A549 (cell line): ENCODE results near the gene IFT88. TPM values are rescaled to one million over a fixed set of nuclear protein-coding genes. Genes with fewer than 3 reads are reported as not detected.

Experiments
- ATAC-seq, 2 experiments: fragments of 200-7000 bp in 1 of 2; fragments of >200 bp in 1 of 2; cut with Nextera tagmentation in 1 of 2; cut with Tn5 transposase in 1 of 2; 3 replicates each; pipeline versions ENCODE4 v1.8.0 to v1.9.1; 2018 to 2020; ENCODE audit warnings: mild to moderate bottlenecking in 1 of 2, moderate library complexity in 1 of 2
- CTCF ChIA-PET: fragments of 300-600 bp; sonication (Branson Sonifier 250); formaldehyde crosslinking; extraction: SDS; loops from one replicate; lab custom pipeline; 2021; ENCODE audit warnings: antibody characterized with exemption, inconsistent platforms; lab: Yijun Ruan, JAX
- POLR2A ChIA-PET: fragments of 350-600 bp; formaldehyde crosslinking; extraction: SDS; loops from one replicate; lab custom pipeline; 2021; ENCODE audit warnings: antibody characterized with exemption, inconsistent platforms; lab: Yijun Ruan, JAX
- DNase-seq, 2 experiments: peaks; one replicate each; pipeline versions ENCODE4 v3.0.0 to v3.0.0-alpha.2; 2011 to 2016; ENCODE audit warnings: low read depth in 1 of 2, low spot score in 1 of 2
- FAIRE-seq: peaks from 2 replicates; lab custom pipeline; 2011; peaks lifted over from hg19 to GRCh38; lab: Jason Lieb, UNC
- H3K27ac ChIP-seq, 2 experiments: fragments of >200 bp; sonication (Bioruptor Twin); formaldehyde crosslinking; 3 replicates each; pipeline ENCODE4 v1.5.1; 2016 to 2017
- H3K4me1 ChIP-seq: fragments of >200 bp; sonication (Bioruptor Twin); formaldehyde crosslinking; 3 replicates; pipeline ENCODE4 v1.6.1; 2016
- H3K4me2 ChIP-seq: fragments of >200 bp; sonication (Bioruptor Twin); formaldehyde crosslinking; 3 replicates; pipeline ENCODE4 v1.6.1; 2016
- H3K4me3 ChIP-seq: fragments of >200 bp; sonication (Bioruptor Twin); formaldehyde crosslinking; 3 replicates; pipeline ENCODE4 v1.5.1; 2016
- H3K9me3 ChIP-seq: fragments of >200 bp; sonication (Bioruptor Twin); formaldehyde crosslinking; 3 replicates; pipeline ENCODE4 v1.6.1; 2016
- BHLHE40 ChIP-seq: IDR thresholded peaks from 2 replicates; pipeline ENCODE4 v1.6.1; 2012; ENCODE audit warnings: low read depth, low read length, inconsistent platforms
- CBX2 ChIP-seq: fragments of 200-600 bp; sonication (generic); IDR thresholded peaks from 2 replicates; pipeline ENCODE4 v1.6.1; 2016; ENCODE audit warnings: low read depth, mild to moderate bottlenecking, borderline replicate concordance
- CBX8 ChIP-seq: fragments of 200-600 bp; sonication (generic); IDR thresholded peaks from 2 replicates; pipeline ENCODE4 v1.6.1; 2016
- CEBPB ChIP-seq, 2 experiments: fragments of >200 bp in 1 of 2; sonication (Bioruptor Twin) in 1 of 2; formaldehyde crosslinking in 1 of 2; IDR thresholded peaks; 2 replicates each; pipeline ENCODE4 v1.6.1; 2012 to 2016
- CHD2 ChIP-seq: fragments of 150-350 bp; IDR thresholded peaks from 2 replicates; pipeline ENCODE4 v1.6.1; 2014; ENCODE audit warnings: low read length; ENCODE audit not compliant: partially characterized antibody
- CHD4 ChIP-seq: fragments of 200-600 bp; sonication (generic); IDR thresholded peaks from 2 replicates; pipeline ENCODE4 v1.6.1; 2016; ENCODE audit warnings: antibody characterized with exemption, mild to moderate bottlenecking, borderline replicate concordance
- E2F6 ChIP-seq: IDR thresholded peaks from 2 replicates; pipeline ENCODE4 v1.6.1; 2012; ENCODE audit warnings: low read depth, borderline replicate concordance
- ELK1 ChIP-seq: fragments of 150-350 bp; IDR thresholded peaks from 2 replicates; pipeline ENCODE4 v1.6.1; 2014; ENCODE audit warnings: low read depth, mild to moderate bottlenecking, low read length
- ESRRA ChIP-seq: fragments of 150-350 bp; IDR thresholded peaks from 2 replicates; pipeline ENCODE4 v1.6.1; 2014; ENCODE audit warnings: mild to moderate bottlenecking, low read length, borderline replicate concordance
- FOSL2 ChIP-seq, 2 experiments: fragments of 450-650 bp in 1 of 2; fragments of >200 bp in 1 of 2; sonication (Bioruptor Twin) in 1 of 2; formaldehyde crosslinking; IDR thresholded peaks; 2 replicates each; pipeline versions ENCODE4 v1.5.0 to v1.6.1; 2016 to 2020; ENCODE audit warnings: mild to moderate bottlenecking in 1 of 2, moderate library complexity in 1 of 2
- GATA3 ChIP-seq: IDR thresholded peaks from 2 replicates; pipeline ENCODE4 v1.6.1; 2012; ENCODE audit warnings: borderline replicate concordance
- HES2 ChIP-seq: fragments of >200 bp; sonication (Bioruptor Twin); formaldehyde crosslinking; IDR thresholded peaks from 2 replicates; pipeline ENCODE4 v1.6.1; 2016
- HEYL ChIP-seq: fragments of 250-450 bp; sonication (Bioruptor Pico); IDR thresholded peaks from 2 replicates; pipeline ENCODE4 v1.8.0; 2021; ENCODE audit warnings: mild to moderate bottlenecking, moderate library complexity
- HOXA7 ChIP-seq: fragments of 250-450 bp; sonication (Bioruptor Pico); IDR thresholded peaks from 2 replicates; pipeline ENCODE4 v1.5.0; 2020; ENCODE audit warnings: mild to moderate bottlenecking, moderate library complexity
- HOXB13 ChIP-seq: fragments of 250-450 bp; sonication (Bioruptor Pico); IDR thresholded peaks from 2 replicates; pipeline ENCODE4 v1.5.0; 2020; ENCODE audit warnings: low read depth, mild to moderate bottlenecking, moderate library complexity
- NR3C1 ChIP-seq: fragments of >200 bp; sonication (Bioruptor Twin); formaldehyde crosslinking; IDR thresholded peaks from 3 replicates; pipeline ENCODE4 v1.6.1; 2017
- RCOR1 ChIP-seq: fragments of 150-350 bp; IDR thresholded peaks from 2 replicates; pipeline ENCODE4 v1.6.1; 2014; ENCODE audit warnings: antibody characterized with exemption, low read length, low read depth
- RFX5 ChIP-seq: fragments of 450-650 bp; IDR thresholded peaks from 2 replicates; pipeline ENCODE4 v1.7.1; 2014; ENCODE audit warnings: antibody characterized with exemption, mild to moderate bottlenecking, moderate library complexity
- SREBF2 ChIP-seq: fragments of 450-650 bp; IDR thresholded peaks from 2 replicates; pipeline ENCODE4 v1.6.1; 2014; ENCODE audit warnings: mild to moderate bottlenecking, moderate library complexity
- TP53 ChIP-seq: fragments of 250-450 bp; sonication (Bioruptor Pico); IDR thresholded peaks from 2 replicates; pipeline ENCODE4 v1.5.0; 2021; ENCODE audit warnings: mild to moderate bottlenecking, moderate library complexity
- ZNF302 ChIP-seq: fragments of 250-450 bp; sonication (Bioruptor Pico); IDR thresholded peaks from 2 replicates; pipeline ENCODE4 v1.9.0; 2021; ENCODE audit warnings: inconsistent platforms, mild to moderate bottlenecking, moderate library complexity
- ZSCAN20 ChIP-seq: fragments of 250-450 bp; sonication (Bioruptor Pico); IDR thresholded peaks from 2 replicates; pipeline ENCODE4 v1.8.0; 2022; ENCODE audit warnings: mild to moderate bottlenecking, moderate library complexity
- WGBS: methylation state at CpG from one replicate; pipeline ENCODE4 v1.1.6; 2017; ENCODE audit errors: missing lambda C conversion rate; 5-methylcytosine and 5-hydroxymethylcytosine counted together
- polyA plus RNA-seq, 4 experiments: library from polyadenylated mRNA; depleted of rRNA in 3 of 4; stranded (reverse); fragments of >200 nt; fragmentation: RNase III in 1 of 4; extraction: RNeasy Plus Mini Kit Qiagen cat#74134 plus additional on column Dnase treatment in 1 of 4; gene quantifications; 2 replicates in 3 of 4; 3 replicates in 1 of 4; pipeline ENCODE4 v1.2.3, GENCODE V29; 2011 to 2017
- TF ChIP-seq, protein P1 (sequence below): fragments of 200-600 bp; sonication (generic); IDR thresholded peaks from 2 replicates; pipeline ENCODE4 v1.6.1; 2016; ENCODE audit warnings: antibody characterized with exemption, mild to moderate bottlenecking, moderate library complexity
- TF ChIP-seq, protein P2 (sequence below): fragments of >200 bp; sonication (Bioruptor Twin); formaldehyde crosslinking; IDR thresholded peaks from 3 replicates; pipeline ENCODE4 v1.5.1; 2016
- TF ChIP-seq, protein P3 (sequence below): IDR thresholded peaks from 2 replicates; pipeline ENCODE4 v1.6.1; 2012
- TF ChIP-seq, protein P4 (sequence below): fragments of 250-450 bp; sonication (Bioruptor Pico); IDR thresholded peaks from 2 replicates; pipeline ENCODE4 v1.5.0; 2020; ENCODE audit warnings: low read depth, mild to moderate bottlenecking, moderate library complexity

The IFT88 gene
- polyA plus RNA-seq, 2 of the 4 experiments (the other 2 are of a cell fraction) = 13.2 to 19.1 TPM

- TF ChIP-seq SREBF2 (no peak), ZSCAN20 (CRISPR knock-in tag) (no peak), HOXB13 (CRISPR knock-in tag) (no peak), CHD4 (no peak)
- TF ChIP-seq, protein P1, sequence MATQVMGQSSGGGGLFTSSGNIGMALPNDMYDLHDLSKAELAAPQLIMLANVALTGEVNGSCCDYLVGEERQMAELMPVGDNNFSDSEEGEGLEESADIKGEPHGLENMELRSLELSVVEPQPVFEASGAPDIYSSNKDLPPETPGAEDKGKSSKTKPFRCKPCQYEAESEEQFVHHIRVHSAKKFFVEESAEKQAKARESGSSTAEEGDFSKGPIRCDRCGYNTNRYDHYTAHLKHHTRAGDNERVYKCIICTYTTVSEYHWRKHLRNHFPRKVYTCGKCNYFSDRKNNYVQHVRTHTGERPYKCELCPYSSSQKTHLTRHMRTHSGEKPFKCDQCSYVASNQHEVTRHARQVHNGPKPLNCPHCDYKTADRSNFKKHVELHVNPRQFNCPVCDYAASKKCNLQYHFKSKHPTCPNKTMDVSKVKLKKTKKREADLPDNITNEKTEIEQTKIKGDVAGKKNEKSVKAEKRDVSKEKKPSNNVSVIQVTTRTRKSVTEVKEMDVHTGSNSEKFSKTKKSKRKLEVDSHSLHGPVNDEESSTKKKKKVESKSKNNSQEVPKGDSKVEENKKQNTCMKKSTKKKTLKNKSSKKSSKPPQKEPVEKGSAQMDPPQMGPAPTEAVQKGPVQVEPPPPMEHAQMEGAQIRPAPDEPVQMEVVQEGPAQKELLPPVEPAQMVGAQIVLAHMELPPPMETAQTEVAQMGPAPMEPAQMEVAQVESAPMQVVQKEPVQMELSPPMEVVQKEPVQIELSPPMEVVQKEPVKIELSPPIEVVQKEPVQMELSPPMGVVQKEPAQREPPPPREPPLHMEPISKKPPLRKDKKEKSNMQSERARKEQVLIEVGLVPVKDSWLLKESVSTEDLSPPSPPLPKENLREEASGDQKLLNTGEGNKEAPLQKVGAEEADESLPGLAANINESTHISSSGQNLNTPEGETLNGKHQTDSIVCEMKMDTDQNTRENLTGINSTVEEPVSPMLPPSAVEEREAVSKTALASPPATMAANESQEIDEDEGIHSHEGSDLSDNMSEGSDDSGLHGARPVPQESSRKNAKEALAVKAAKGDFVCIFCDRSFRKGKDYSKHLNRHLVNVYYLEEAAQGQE = no peak
- TF ChIP-seq, protein P2, sequence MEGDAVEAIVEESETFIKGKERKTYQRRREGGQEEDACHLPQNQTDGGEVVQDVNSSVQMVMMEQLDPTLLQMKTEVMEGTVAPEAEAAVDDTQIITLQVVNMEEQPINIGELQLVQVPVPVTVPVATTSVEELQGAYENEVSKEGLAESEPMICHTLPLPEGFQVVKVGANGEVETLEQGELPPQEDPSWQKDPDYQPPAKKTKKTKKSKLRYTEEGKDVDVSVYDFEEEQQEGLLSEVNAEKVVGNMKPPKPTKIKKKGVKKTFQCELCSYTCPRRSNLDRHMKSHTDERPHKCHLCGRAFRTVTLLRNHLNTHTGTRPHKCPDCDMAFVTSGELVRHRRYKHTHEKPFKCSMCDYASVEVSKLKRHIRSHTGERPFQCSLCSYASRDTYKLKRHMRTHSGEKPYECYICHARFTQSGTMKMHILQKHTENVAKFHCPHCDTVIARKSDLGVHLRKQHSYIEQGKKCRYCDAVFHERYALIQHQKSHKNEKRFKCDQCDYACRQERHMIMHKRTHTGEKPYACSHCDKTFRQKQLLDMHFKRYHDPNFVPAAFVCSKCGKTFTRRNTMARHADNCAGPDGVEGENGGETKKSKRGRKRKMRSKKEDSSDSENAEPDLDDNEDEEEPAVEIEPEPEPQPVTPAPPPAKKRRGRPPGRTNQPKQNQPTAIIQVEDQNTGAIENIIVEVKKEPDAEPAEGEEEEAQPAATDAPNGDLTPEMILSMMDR = no peak
Observed at GRCh38 chr13:20582026-20582425, 15.1 kb downstream of the IFT88 start (continued).

DNA sequence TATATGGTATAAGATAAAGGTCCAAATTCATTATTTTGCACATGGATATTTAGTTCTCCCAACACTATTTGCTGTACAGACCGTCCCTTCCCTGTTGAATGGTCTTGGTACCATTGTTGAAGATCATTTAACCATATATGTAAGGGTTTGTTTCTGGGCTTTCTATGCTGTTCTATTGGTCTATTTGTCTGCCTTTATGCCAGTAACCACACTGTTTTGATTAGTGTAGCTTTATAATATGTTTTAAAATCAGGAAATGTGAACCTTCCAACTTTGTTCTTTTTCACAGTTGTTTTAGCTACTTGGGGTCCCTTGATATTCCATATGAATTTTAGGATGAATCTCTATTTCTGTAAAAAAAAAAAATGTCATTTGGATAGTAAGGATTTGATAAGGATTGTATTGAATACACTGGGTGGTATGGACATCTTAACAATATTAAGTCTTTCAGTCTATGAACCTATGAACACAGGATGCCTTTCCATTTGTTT lies 16.9 kb downstream of the IFT88 start:
- no peak for DNase-seq
- ChIA-PET CTCF (no interaction called here), POLR2A (no interaction called here)
- WGBS = 95% methylated on average over 1 of the region's 1 CpG
- Histone ChIP-seq H3K4me3 (no peak overlapping the region), H3K27ac (no peak overlapping the region), H3K9me3 (peaks cover 12% of the 10 kb centered on the region; the same call in 2 of the 3 replicates), H3K4me1 (no peaks in the 10 kb centered on the region), H3K4me2 (no peak overlapping the region)
- ATAC-seq = no peak
- no peak for FAIRE-seq
- TF ChIP-seq RCOR1 (no peak), ZSCAN20 (CRISPR knock-in tag) (no peak), HOXB13 (CRISPR knock-in tag) (no peak), CBX8 (no peak), CBX2 (no peak), CEBPB (IDR thresholded peaks at IDR 0.05) (no peak), CHD2 (no peak), ESRRA (no peak), RFX5 (no peak), HES2 (no peak), TP53 (CRISPR knock-in tag) (no peak)
- TF ChIP-seq, protein P3, sequence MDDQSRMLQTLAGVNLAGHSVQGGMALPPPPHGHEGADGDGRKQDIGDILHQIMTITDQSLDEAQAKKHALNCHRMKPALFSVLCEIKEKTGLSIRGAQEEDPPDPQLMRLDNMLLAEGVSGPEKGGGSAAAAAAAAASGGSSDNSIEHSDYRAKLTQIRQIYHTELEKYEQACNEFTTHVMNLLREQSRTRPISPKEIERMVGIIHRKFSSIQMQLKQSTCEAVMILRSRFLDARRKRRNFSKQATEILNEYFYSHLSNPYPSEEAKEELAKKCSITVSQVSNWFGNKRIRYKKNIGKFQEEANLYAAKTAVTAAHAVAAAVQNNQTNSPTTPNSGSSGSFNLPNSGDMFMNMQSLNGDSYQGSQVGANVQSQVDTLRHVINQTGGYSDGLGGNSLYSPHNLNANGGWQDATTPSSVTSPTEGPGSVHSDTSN = no peak

DNA sequence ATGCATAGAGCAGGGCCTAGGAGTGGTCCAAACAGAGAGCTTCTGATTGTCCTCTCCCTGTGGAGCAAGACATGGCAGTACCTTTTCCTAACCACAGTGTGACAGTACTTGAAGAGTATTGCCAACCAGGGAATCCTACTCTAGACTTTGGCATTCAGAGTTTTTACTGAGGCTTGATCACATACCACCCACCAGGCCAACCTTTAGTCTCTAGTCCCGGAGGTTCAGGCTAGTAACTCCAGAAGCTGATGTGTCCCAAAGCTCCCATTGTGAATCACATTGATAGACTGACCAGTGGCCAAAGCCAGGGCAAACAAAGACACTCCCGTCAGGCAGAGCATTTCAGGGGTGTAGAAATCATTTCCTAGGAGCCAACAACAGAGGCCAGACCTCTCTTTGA lies 18.4 kb downstream of the IFT88 start:
- CTCF ChIA-PET = no interaction called here
- no peak overlapping the region for H3K4me2 ChIP-seq
- FAIRE-seq (no peak), DNase-seq (no peak), ATAC-seq (no peak)
- no peak overlapping the region for H3K4me3 ChIP-seq
- 94% methylated on average over 2 of the region's 2 CpGs for WGBS
- H3K4me1 ChIP-seq = no peaks in the 10 kb centered on the region
- no peak overlapping the region for H3K27ac ChIP-seq
- POLR2A ChIA-PET = no interaction called here
- peaks cover 12% of the 10 kb centered on the region; the same call in 2 of the 3 replicates for H3K9me3 ChIP-seq
- TF ChIP-seq ELK1 = no peak
- TF ChIP-seq HOXA7 (CRISPR knock-in tag) = no peak
- no peak for TF ChIP-seq ZNF302 (CRISPR knock-in tag)
- no peak for TF ChIP-seq CHD4
- TF ChIP-seq GATA3 = no peak
- TF ChIP-seq HEYL (CRISPR knock-in tag) = no peak
- no peak for TF ChIP-seq FOSL2 (IDR thresholded peaks at IDR 0.05)
- no peak for TF ChIP-seq FOSL2 (CRISPR knock-in tag; IDR thresholded peaks at IDR 0.05)
- TF ChIP-seq NR3C1 = no peak
- TF ChIP-seq BHLHE40 = no peak
- TF ChIP-seq E2F6 = no peak
- TF ChIP-seq, protein P4, sequence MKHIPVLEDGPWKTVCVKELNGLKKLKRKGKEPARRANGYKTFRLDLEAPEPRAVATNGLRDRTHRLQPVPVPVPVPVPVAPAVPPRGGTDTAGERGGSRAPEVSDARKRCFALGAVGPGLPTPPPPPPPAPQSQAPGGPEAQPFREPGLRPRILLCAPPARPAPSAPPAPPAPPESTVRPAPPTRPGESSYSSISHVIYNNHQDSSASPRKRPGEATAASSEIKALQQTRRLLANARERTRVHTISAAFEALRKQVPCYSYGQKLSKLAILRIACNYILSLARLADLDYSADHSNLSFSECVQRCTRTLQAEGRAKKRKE (CRISPR knock-in tag) = no peak
